Spleen (tissue), 7 donors: ENCODE results near the gene NSG2.

Experiments used
- CTCF ChIP-seq, 11 experiments: fragments of 200-600 bp in 7 of 11; fragments of 450-650 bp in 4 of 11; sonication (generic) in 4 of 11; IDR thresholded peaks in 8 of 11; conservative IDR thresholded peaks in 3 of 11; 1 replicate in 7 of 11; 2 replicates in 4 of 11; pipeline versions ENCODE4 v1.4.0 to v1.8.0; 2016 to 2021; ENCODE audit warnings: antibody characterized with exemption in 11 of 11, inconsistent platforms in 4 of 11, mild to moderate bottlenecking in 1 of 11
- POLR2A ChIP-seq, 3 donors: fragments of 450-650 bp; IDR thresholded peaks; one replicate each; pipeline ENCODE4 v1.5.1; 2017; ENCODE audit warnings: antibody characterized with exemption in 3 of 3, mild to moderate bottlenecking in 1 of 3
- POLR2AphosphoS5 ChIP-seq, 3 donors: sonication (generic); formaldehyde crosslinking; IDR thresholded peaks; one replicate each; pipeline ENCODE4 v1.5.1; 2017; ENCODE audit warnings: antibody characterized with exemption in 3 of 3
- donor health status: DM: no; HTN: no; CAD: no; lungs with moderate emphysema.
- donor health status: DM: no; HTN: no; CAD: no.
- donor health status: DM: no; HTN: no; CAD: no.

DNA sequence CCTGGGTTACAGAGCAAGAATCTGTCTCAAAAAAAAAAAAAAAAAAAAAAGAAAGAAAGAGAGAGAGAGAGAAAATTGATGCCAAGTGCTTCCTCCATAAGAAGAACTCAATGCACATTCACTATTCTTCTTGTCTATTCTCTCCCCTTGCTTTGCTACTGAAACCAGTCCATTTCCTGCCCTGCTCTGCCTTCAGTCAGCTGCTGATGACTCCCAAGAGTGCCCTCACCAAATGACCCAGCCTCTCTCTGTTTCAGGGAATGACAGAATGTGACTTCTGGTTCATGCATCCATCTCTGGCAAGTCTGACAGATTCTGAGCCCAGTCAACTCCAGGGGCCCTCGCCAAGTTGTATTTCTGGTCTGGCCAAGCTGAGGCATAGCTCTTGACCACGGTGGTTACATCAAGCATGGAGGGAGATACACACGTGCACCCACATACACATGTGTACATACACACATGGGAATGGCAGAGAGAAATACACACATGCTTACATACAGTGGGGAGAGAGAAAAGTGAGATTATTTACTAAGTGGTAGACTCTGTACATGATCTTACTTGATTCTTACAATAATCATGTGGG is 106.2 kb downstream of the NSG2 start:
- no peak for TF ChIP-seq POLR2A (IDR thresholded peaks at IDR 0.05)
- TF ChIP-seq CTCF (IDR thresholded peaks at IDR 0.05 in 8 of 11, conservative IDR thresholded peaks at IDR 0.05 in 3 of 11), result no peak
- no peak for TF ChIP-seq POLR2AphosphoS5 (IDR thresholded peaks at IDR 0.05)
